A549 (cell line): Measurements from ENCODE around the gene PKLR.

Source experiments
- BHLHE40 ChIP-seq: IDR thresholded peaks from 2 replicates; pipeline ENCODE4 v1.6.1; 2012; ENCODE audit warnings: low read depth, low read length, inconsistent platforms
- CBX2 ChIP-seq: fragments of 200-600 bp; sonication (generic); IDR thresholded peaks from 2 replicates; pipeline ENCODE4 v1.6.1; 2016; ENCODE audit warnings: low read depth, mild to moderate bottlenecking, borderline replicate concordance
- CTCF ChIP-seq: fragments of >200 bp; sonication (Bioruptor Twin); formaldehyde crosslinking; IDR thresholded peaks from 3 replicates; pipeline ENCODE4 v1.5.1; 2016
- EP300 ChIP-seq, 2 experiments: fragments of >200 bp; sonication (Bioruptor Twin); formaldehyde crosslinking; IDR thresholded peaks; 2 replicates in 1 of 2; 3 replicates in 1 of 2; pipeline ENCODE4 v1.6.1; 2016 to 2017
- FOSL2 ChIP-seq, 2 experiments: fragments of 450-650 bp in 1 of 2; fragments of >200 bp in 1 of 2; sonication (Bioruptor Twin) in 1 of 2; formaldehyde crosslinking; IDR thresholded peaks; 2 replicates each; pipeline versions ENCODE4 v1.5.0 to v1.6.1; 2016 to 2020; ENCODE audit warnings: mild to moderate bottlenecking in 1 of 2, moderate library complexity in 1 of 2
- JUNB ChIP-seq: fragments of >200 bp; sonication (Bioruptor Twin); formaldehyde crosslinking; IDR thresholded peaks from 2 replicates; pipeline ENCODE4 v1.6.1; 2016
- KDM5A ChIP-seq: fragments of 200-600 bp; sonication (generic); IDR thresholded peaks from 2 replicates; pipeline ENCODE4 v1.6.1; 2016; ENCODE audit warnings: antibody characterized with exemption, mild to moderate bottlenecking
- NR3C1 ChIP-seq: fragments of >200 bp; sonication (Bioruptor Twin); formaldehyde crosslinking; IDR thresholded peaks from 3 replicates; pipeline ENCODE4 v1.6.1; 2017
- POLR2A ChIP-seq: IDR thresholded peaks from 2 replicates; pipeline ENCODE4 v1.6.1; 2012; ENCODE audit warnings: mild to moderate bottlenecking, low read length
- RAD21 ChIP-seq, 2 experiments: fragments of >200 bp in 1 of 2; sonication (Bioruptor Twin) in 1 of 2; formaldehyde crosslinking in 1 of 2; IDR thresholded peaks in 1 of 2; conservative IDR thresholded peaks in 1 of 2; 2 replicates in 1 of 2; 3 replicates in 1 of 2; pipeline ENCODE4 v1.6.1; 2012 to 2018; ENCODE audit warnings: inconsistent platforms in 1 of 2
- RFX5 ChIP-seq: fragments of 450-650 bp; IDR thresholded peaks from 2 replicates; pipeline ENCODE4 v1.7.1; 2014; ENCODE audit warnings: antibody characterized with exemption, mild to moderate bottlenecking, moderate library complexity
- TFCP2L1 ChIP-seq: fragments of 250-450 bp; sonication (Bioruptor Pico); IDR thresholded peaks from 2 replicates; pipeline ENCODE4 v1.5.0; 2021; ENCODE audit warnings: mild to moderate bottlenecking
- USF2 ChIP-seq: fragments of 450-650 bp; IDR thresholded peaks from 2 replicates; pipeline ENCODE4 v1.6.1; 2014; ENCODE audit warnings: antibody characterized with exemption

GRCh38 chr1:155261493-155261851 is 39.8 kb downstream of the PKLR start:
- no peak for TF ChIP-seq EP300 (IDR thresholded peaks at IDR 0.05)
- no peak for TF ChIP-seq CTCF
- no peak for TF ChIP-seq KDM5A
- no peak for TF ChIP-seq RAD21 (conservative IDR thresholded peaks at IDR 0.05 in 1 of 2, IDR thresholded peaks at IDR 0.05 in 1 of 2)
- no peak for TF ChIP-seq CBX2
- no peak for TF ChIP-seq TFCP2L1 (CRISPR knock-in tag)
- TF ChIP-seq BHLHE40 = no peak
- TF ChIP-seq POLR2A = no peak
- no peak for TF ChIP-seq USF2
- no peak for TF ChIP-seq RFX5
- no peak for TF ChIP-seq FOSL2 (IDR thresholded peaks at IDR 0.05)
- TF ChIP-seq FOSL2 (CRISPR knock-in tag; IDR thresholded peaks at IDR 0.05) = no peak
- TF ChIP-seq NR3C1 = no peak
- no peak for TF ChIP-seq JUNB
